Keratinocyte (primary cell): ENCODE data around the gene HERC4. TPM values are rescaled to one million over a fixed set of nuclear protein-coding genes. Genes with fewer than 3 reads are reported as not detected.

Experiments
- DNase-seq: peaks from one replicate; pipeline ENCODE4 v3.0.0-alpha.2; 2011; ENCODE audit warnings: low read depth, missing footprints, low spot score
- FAIRE-seq: peaks from 2 replicates; lab custom pipeline; 2011; peaks lifted over from hg19 to GRCh38; lab: Jason Lieb, UNC
- H2AFZ ChIP-seq: 2 replicates; pipeline ENCODE4 v1.6.0; 2012; ENCODE audit warnings: low read length, control low read depth, inconsistent platforms; ENCODE audit not compliant: control insufficient read depth
- H3K27ac ChIP-seq: 2 replicates; pipeline ENCODE4 v1.5.1; 2011; ENCODE audit warnings: low read length; ENCODE audit not compliant: control insufficient read depth, insufficient read depth
- H3K27me3 ChIP-seq: 3 replicates; pipeline ENCODE4 v1.6.0; 2011; ENCODE audit warnings: low read length; ENCODE audit not compliant: control insufficient read depth, insufficient read depth; ENCODE audit errors: extremely low read depth
- H3K36me3 ChIP-seq, 2 experiments: 2 replicates in 1 of 2; 3 replicates in 1 of 2; pipeline ENCODE4 v1.5.1; 2011; ENCODE audit warnings: low read length in 2 of 2, mild to moderate bottlenecking in 1 of 2; ENCODE audit not compliant: control insufficient read depth in 2 of 2, insufficient read depth in 2 of 2; ENCODE audit errors: extremely low read depth in 1 of 2
- H3K4me1 ChIP-seq: 3 replicates; pipeline ENCODE4 v1.5.1; 2011; ENCODE audit warnings: low read length; ENCODE audit not compliant: control insufficient read depth, insufficient read depth; ENCODE audit errors: extremely low read depth
- H3K4me2 ChIP-seq: 3 replicates; pipeline ENCODE4 v1.6.0; 2011; ENCODE audit warnings: low read depth, low read length; ENCODE audit not compliant: control insufficient read depth, insufficient read depth; ENCODE audit errors: extremely low read depth
- H3K4me3 ChIP-seq, 3 experiments: fragments of 200-600 bp in 1 of 3; sonication (generic) in 1 of 3; 2 replicates in 2 of 3; 3 replicates in 1 of 3; pipeline ENCODE4 v1.5.1; 2011 to 2016; ENCODE audit warnings: low read length in 3 of 3, mild to moderate bottlenecking in 3 of 3, control low read depth in 2 of 3, inconsistent platforms in 1 of 3, low read depth in 1 of 3, mixed read lengths in 1 of 3, mixed run types in 1 of 3, moderate library complexity in 1 of 3; ENCODE audit not compliant: control insufficient read depth in 2 of 3, insufficient read depth in 2 of 3; ENCODE audit errors: extremely low read depth in 1 of 3
- H3K79me2 ChIP-seq: 2 replicates; pipeline ENCODE4 v1.6.0; 2012; ENCODE audit warnings: low read length; ENCODE audit not compliant: control insufficient read depth, insufficient read depth
- H3K9ac ChIP-seq: 3 replicates; pipeline ENCODE4 v1.6.0; 2011; ENCODE audit warnings: low read length; ENCODE audit not compliant: control insufficient read depth, insufficient read depth; ENCODE audit errors: extremely low read depth
- H3K9me1 ChIP-seq: 3 replicates; pipeline ENCODE4 v1.6.0; 2011; ENCODE audit warnings: low read length; ENCODE audit not compliant: control insufficient read depth, insufficient read depth; ENCODE audit errors: extremely low read depth
- H3K9me3 ChIP-seq: 2 replicates; pipeline ENCODE4 v1.5.1; 2012; ENCODE audit warnings: low read depth, low read length; ENCODE audit not compliant: control insufficient read depth
- H4K20me1 ChIP-seq: 3 replicates; pipeline ENCODE4 v1.6.0; 2011; ENCODE audit warnings: low read length; ENCODE audit not compliant: control insufficient read depth, insufficient read depth; ENCODE audit errors: extremely low read depth
- EZH2 ChIP-seq: IDR thresholded peaks from one replicate; pipeline ENCODE4 v1.6.1; 2012; ENCODE audit warnings: inconsistent platforms, mild to moderate bottlenecking, low read length, moderate library complexity
- dilution Hi-C: fragments of 300-500 bp; cut with MboI; formaldehyde crosslinking; loops from one replicate; pipeline ENCODE4 v1.7.0; 2020; ENCODE audit warnings: low sequenced_read_pairs; ENCODE audit not compliant: extremely low pct_ligation_motif_present
- polyA plus RNA-seq, 5 experiments: library from polyadenylated mRNA; depleted of rRNA in 3 of 5; stranded (reverse) in 3 of 5; stranded (forward) in 1 of 5; unstranded in 1 of 5; fragments of >200 nt; gene quantifications; 1 replicate in 1 of 5; 2 replicates in 3 of 5; 3 replicates in 1 of 5; pipeline versions ENCODE4 v1.2.1 to v1.2.3, GENCODE V29; 2011 to 2012; ENCODE audit warnings: missing spikeins in 2 of 5, low read depth in 1 of 5, low replicate concordance in 1 of 5
- TF ChIP-seq, protein P1 (sequence below), 3 experiments: IDR thresholded peaks in 1 of 3; conservative IDR thresholded peaks in 1 of 3; optimal IDR thresholded peaks in 1 of 3; 2 replicates in 2 of 3; 3 replicates in 1 of 3; pipeline versions ENCODE3 to v1.5.1; 2011; ENCODE audit warnings: low read length in 3 of 3, mild to moderate bottlenecking in 3 of 3, moderate library complexity in 2 of 3, control low read depth in 1 of 3, inconsistent platforms in 1 of 3; ENCODE audit not compliant: insufficient read depth in 2 of 3; ENCODE audit errors: extremely low read depth in 1 of 3

The HERC4 gene
- polyA plus RNA-seq, 1 donor (not counting 4 experiments of a cell fraction or from before 2014, with no cell fraction given): 42.9 TPM

DNA sequence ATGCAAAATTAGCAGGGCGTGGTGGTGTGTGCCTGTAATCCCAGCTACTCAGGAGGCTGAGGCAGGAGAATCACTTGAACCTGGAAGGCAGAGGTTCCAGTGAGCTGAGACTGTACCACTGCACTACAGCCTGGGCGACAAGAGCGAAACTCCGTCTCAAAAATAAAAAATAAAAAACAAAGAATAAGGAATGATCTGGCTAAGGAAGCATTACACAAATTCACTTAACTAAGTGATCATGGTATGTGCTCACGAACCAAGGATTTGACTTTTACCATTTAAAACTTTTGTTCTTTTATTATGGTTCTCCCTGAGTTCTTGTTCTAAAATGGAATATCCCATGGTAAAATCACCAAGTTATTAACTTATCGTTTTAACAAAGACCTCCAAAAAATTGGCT lies 119.5 kb downstream of the HERC4 start:
- Histone ChIP-seq H3K27ac (no peak overlapping the region), H2AFZ (no peak overlapping the region), H3K9me1 (no peaks in the 10 kb centered on the region), H3K4me3 (no peak overlapping the region), H3K9me3 (no peaks in the 10 kb centered on the region), H3K79me2 (no peaks in the 10 kb centered on the region), H4K20me1 (no peaks in the 10 kb centered on the region), H3K9ac (no peak overlapping the region), H3K27me3 (no peaks in the 10 kb centered on the region), H3K36me3 (peaks cover 6 to 7% of the 10 kb centered on the region in 2 experiments), H3K4me1 (no peaks in the 10 kb centered on the region), H3K4me2 (no peak overlapping the region)
- dilution Hi-C loops: no loop called here
- DNase-seq (no peak), FAIRE-seq (no peak)
- TF ChIP-seq, protein P1, sequence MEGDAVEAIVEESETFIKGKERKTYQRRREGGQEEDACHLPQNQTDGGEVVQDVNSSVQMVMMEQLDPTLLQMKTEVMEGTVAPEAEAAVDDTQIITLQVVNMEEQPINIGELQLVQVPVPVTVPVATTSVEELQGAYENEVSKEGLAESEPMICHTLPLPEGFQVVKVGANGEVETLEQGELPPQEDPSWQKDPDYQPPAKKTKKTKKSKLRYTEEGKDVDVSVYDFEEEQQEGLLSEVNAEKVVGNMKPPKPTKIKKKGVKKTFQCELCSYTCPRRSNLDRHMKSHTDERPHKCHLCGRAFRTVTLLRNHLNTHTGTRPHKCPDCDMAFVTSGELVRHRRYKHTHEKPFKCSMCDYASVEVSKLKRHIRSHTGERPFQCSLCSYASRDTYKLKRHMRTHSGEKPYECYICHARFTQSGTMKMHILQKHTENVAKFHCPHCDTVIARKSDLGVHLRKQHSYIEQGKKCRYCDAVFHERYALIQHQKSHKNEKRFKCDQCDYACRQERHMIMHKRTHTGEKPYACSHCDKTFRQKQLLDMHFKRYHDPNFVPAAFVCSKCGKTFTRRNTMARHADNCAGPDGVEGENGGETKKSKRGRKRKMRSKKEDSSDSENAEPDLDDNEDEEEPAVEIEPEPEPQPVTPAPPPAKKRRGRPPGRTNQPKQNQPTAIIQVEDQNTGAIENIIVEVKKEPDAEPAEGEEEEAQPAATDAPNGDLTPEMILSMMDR (optimal IDR thresholded peaks at IDR 0.05 in 1 of 3, IDR thresholded peaks at IDR 0.05 in 1 of 3, conservative IDR thresholded peaks at IDR 0.05 in 1 of 3; ENCODE audit: extremely low read depth in 1 of 3, insufficient read depth in 2 of 3, low read length in 3 of 3): no peak
- TF ChIP-seq EZH2: no peak

DNA sequence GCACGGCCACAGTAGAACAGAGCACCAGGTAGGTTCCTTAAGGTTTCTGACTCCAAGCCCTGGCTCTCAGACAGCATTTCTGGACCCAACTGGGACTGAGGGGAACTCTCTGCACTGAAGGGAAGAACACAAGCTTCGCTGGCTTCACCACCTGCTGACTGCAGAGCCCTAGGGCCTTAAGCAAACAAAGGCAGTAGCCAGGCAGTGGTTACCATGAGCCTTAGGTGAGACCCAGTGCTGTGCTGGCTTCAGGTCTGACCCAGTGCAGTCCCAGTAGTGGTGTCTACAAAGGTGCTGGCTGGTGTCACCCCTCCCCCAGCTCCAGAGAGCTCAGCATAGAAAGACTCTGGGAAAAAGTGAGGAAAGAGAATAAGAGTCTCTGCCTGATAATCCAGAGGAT lies 131.2 kb downstream of the HERC4 start:
- Histone ChIP-seq H3K79me2 (no peaks in the 10 kb centered on the region), H3K9me3 (no peaks in the 10 kb centered on the region), H3K9ac (no peak overlapping the region), H3K9me1 (no peaks in the 10 kb centered on the region), H2AFZ (no peak overlapping the region), H3K36me3 (peaks cover 8 to 9% of the 10 kb centered on the region in 2 experiments), H3K27me3 (no peaks in the 10 kb centered on the region), H4K20me1 (no peaks in the 10 kb centered on the region), H3K4me1 (no peaks in the 10 kb centered on the region), H3K4me3 (no peak overlapping the region), H3K4me2 (no peak overlapping the region), H3K27ac (no peak overlapping the region)
- dilution Hi-C loops: no loop called here
- DNase-seq (no peak), FAIRE-seq (no peak)
- no peak for TF ChIP-seq EZH2

DNA sequence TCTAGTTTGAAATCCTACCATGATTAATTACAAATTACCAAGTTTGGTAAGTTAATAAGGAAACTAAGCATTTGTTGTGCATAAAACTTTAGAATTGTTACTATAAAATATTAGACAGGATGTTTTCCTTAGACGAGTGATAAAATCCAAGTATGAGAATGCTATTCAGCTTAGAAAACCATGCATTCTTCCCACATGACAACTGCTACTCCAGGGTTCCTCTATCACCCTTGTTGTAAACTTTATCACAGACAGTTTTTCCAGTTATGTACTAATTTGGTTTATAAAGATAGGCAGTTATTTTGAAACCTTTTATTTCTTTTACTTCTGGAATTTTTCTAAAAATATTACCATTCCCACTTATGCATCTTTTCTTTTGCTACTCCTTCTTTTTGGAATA lies 138.7 kb downstream of the HERC4 start:
- Histone ChIP-seq H3K9ac (no peak overlapping the region), H3K9me1 (no peaks in the 10 kb centered on the region), H3K4me3 (no peak overlapping the region), H3K9me3 (no peaks in the 10 kb centered on the region), H3K27me3 (no peaks in the 10 kb centered on the region), H3K4me2 (no peak overlapping the region), H3K79me2 (no peaks in the 10 kb centered on the region), H3K27ac (no peak overlapping the region), H3K4me1 (no peaks in the 10 kb centered on the region), H3K36me3 (peaks cover 13 to 23% of the 10 kb centered on the region in 2 experiments), H2AFZ (no peak overlapping the region), H4K20me1 (no peaks in the 10 kb centered on the region)
- DNase-seq (no peak), FAIRE-seq (no peak)
- dilution Hi-C loops: no loop called here
- TF ChIP-seq, protein P1 (optimal IDR thresholded peaks at IDR 0.05 in 1 of 3, IDR thresholded peaks at IDR 0.05 in 1 of 3, conservative IDR thresholded peaks at IDR 0.05 in 1 of 3; ENCODE audit: extremely low read depth in 1 of 3, insufficient read depth in 2 of 3, low read length in 3 of 3): no peak
- TF ChIP-seq EZH2: no peak
